GM12872 (cell line): Measurements from ENCODE around the gene PIK3CD.

Source experiments
- CTCF ChIP-seq: IDR thresholded peaks from 3 replicates; pipeline ENCODE4 v1.5.1; 2011; ENCODE audit warnings: low read depth, mild to moderate bottlenecking, low read length, moderate library complexity; ENCODE audit not compliant: insufficient read depth

Gene PIK3CD

GRCh38 chr1:9711466-9712020 is 60.0 kb downstream of the PIK3CD start:
- TF ChIP-seq CTCF, result no peak

GRCh38 chr1:9714257-9714718 is 62.8 kb downstream of the PIK3CD start:
- TF ChIP-seq CTCF, result no peak

GRCh38 chr1:9715536-9716226 is 64.2 kb downstream of the PIK3CD start:
- no peak for TF ChIP-seq CTCF

- TF ChIP-seq CTCF, result no peak
Measured at GRCh38 chr1:9716404-9717192, 65.1 kb downstream of the PIK3CD start.

GRCh38 chr1:9717193-9718005 is 65.9 kb downstream of the PIK3CD start:
- TF ChIP-seq CTCF, result 0 out of 3 replicates have a peak, but pooled peaks have one; percentile 10

GRCh38 chr1:9718006-9718680 is 66.6 kb downstream of the PIK3CD start:
- TF ChIP-seq CTCF, result peak; percentile 0; the same call in 1 of the 3 replicates
